ENCODE results near the gene CNPY1.

Gene CNPY1

GRCh38 chr7:155464948-155465739 is 81.2 kb downstream of the CNPY1 start:
- intact Hi-C loops (cut with DNase I), result no loop called here
- no peak for DNase-seq

GRCh38 chr7:155464183-155464582 is 82.2 kb downstream of the CNPY1 start:
- intact Hi-C loops (cut with DNase I), result no loop called here
- DNase-seq, result no peak

- intact Hi-C loops (cut with DNase I), result no loop called here
- DNase-seq, result peak in 1 of 42 donors; percentile 20
These were observed 83.1 kb downstream of the CNPY1 start for GRCh38 chr7:155463114-155463811.

- DNase-seq, result peak in 1 of 42 donors; percentile 30
- intact Hi-C loops (cut with DNase I), result no loop called here
These were observed 84.1 kb downstream of the CNPY1 start for GRCh38 chr7:155462163-155462735.

- intact Hi-C loops (cut with DNase I), result no loop called here
These were observed 84.7 kb downstream of the CNPY1 start for GRCh38 chr7:155461631-155462030.

GRCh38 chr7:155460926-155461613 is 85.3 kb downstream of the CNPY1 start:
- intact Hi-C loops (cut with DNase I), result no loop called here
- no peak for DNase-seq

More at GRCh38 chr7:155461631-155462030, 84.7 kb downstream of the CNPY1 start:
- DNase-seq, result no peak

GRCh38 chr7:155459700-155460461 is 86.5 kb downstream of the CNPY1 start:
- intact Hi-C loops (cut with DNase I), result no loop called here
- DNase-seq, result peak in 1 of 42 donors; percentile 23

GRCh38 chr7:155458878-155459699 is 87.3 kb downstream of the CNPY1 start:
- DNase-seq, result no peak
- intact Hi-C loops (cut with DNase I), result no loop called here

GRCh38 chr7:155458111-155458877 is 88.1 kb downstream of the CNPY1 start, which contains the start of gene EN2:
Gene EN2 (plus strand): TSS chr7:155458129. CDS start chr7:155458378, 249 bp downstream.
- no peak for DNase-seq
- intact Hi-C loops (cut with DNase I), result no loop called here

- DNase-seq, result peak in 1 of 42 donors; percentile 27
- intact Hi-C loops (cut with DNase I), result loop anchor here (2.0 kb wide), 1 partner anchor 77 kb away; no protein-coding TSS in a partner anchor
These were observed 88.7 kb downstream of the CNPY1 start for GRCh38 chr7:155457544-155458110.

GRCh38 chr7:155456738-155457543 is 89.4 kb downstream of the CNPY1 start:
- intact Hi-C loops (cut with DNase I), result loop anchor here (2.0 kb wide), 1 partner anchor 76 kb away; no protein-coding TSS in a partner anchor
- DNase-seq, result peak; percentile 46 to 93 (median 80)

GRCh38 chr7:155455776-155456737 is 90.3 kb downstream of the CNPY1 start:
- intact Hi-C loops (cut with DNase I), result loop anchor here (2.0 kb wide), 1 partner anchor 75 kb away; no protein-coding TSS in a partner anchor
- peak in 1 of 42 donors; percentile 9 for DNase-seq

- DNase-seq, result no peak
- intact Hi-C loops (cut with DNase I), result no loop called here
These were observed 91.1 kb downstream of the CNPY1 start for GRCh38 chr7:155455132-155455693.

Data from head of caudate nucleus (tissue), 42 donors.